Kidney tubule cell (primary cell): ENCODE data around the gene CAPSL.
"Not testable (repeated sequence)": the region's sequence is repeated elsewhere in the genome, so short reads cannot be mapped to it uniquely, and the experiment has no call there.

Experiments used
- DNase-seq: peaks from one replicate; pipeline ENCODE4 v3.0.0-alpha.2; 2018; ENCODE audit warnings: low spot score

CAPSL gene

GRCh38 chr5:35876454-35876853, 62.0 kb downstream of the CAPSL start:
- DNase-seq, result peak; percentile 68

DNA sequence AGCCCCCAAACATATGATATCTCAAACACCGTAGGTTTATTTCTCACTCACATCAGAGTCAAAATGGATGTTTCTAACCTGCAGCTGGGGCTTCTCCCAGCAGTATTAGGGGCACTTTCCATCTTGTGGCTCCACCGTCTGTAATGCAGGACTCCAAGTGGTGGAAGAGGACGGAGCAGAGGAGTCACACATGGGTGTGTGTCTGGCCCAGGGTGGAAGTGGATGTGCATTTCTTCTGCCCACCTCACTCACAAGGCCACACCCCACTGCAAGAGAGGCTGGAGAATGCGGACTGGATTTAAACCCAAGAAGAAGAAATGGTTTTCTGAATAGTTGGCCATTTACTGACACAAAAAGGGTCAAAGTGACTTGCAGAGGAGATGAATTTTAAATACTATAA, 67.8 kb downstream of the CAPSL start:
- no peak for DNase-seq

DNA sequence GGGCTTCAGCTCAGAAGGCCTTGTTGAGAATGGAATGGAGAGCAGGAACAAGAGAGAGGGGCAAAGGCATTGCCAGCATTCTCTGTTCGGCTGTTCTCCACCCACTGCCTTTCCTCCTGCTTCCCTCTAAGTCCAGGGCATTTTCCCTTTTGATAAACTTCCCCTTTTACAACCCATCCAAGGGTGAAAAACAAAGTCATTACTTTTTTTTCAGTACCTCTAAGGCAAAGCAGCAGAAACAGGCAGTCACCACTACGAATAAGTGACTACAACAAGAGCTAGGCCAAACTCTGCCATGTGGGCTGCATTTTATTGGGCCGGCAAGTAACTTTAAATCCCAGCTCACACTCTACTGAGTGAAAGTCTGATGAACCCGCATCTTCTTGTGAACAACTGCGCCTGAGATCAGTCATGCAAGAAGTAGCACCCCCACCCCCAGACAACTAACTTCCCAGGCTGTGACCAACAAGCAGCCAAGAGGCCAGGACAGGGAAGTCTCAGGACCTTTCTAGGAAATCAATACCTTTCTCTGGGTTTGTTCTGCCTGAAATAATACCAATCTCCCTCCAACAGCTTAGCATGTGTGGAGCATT, 68.6 kb downstream of the CAPSL start:
- DNase-seq, result peak; percentile 43

GRCh38 chr5:35867998-35868397, 70.4 kb downstream of the CAPSL start:
- no peak for DNase-seq

GRCh38 chr5:35863159-35863558, 75.3 kb downstream of the CAPSL start:
- no peak for DNase-seq

GRCh38 chr5:35862126-35862525, 76.3 kb downstream of the CAPSL start:
- no peak for DNase-seq

- no peak for DNase-seq
Observed at GRCh38 chr5:35861718-35862117, 76.7 kb downstream of the CAPSL start.

- no peak for DNase-seq
Observed at GRCh38 chr5:35860686-35861085, 77.7 kb downstream of the CAPSL start.

DNA sequence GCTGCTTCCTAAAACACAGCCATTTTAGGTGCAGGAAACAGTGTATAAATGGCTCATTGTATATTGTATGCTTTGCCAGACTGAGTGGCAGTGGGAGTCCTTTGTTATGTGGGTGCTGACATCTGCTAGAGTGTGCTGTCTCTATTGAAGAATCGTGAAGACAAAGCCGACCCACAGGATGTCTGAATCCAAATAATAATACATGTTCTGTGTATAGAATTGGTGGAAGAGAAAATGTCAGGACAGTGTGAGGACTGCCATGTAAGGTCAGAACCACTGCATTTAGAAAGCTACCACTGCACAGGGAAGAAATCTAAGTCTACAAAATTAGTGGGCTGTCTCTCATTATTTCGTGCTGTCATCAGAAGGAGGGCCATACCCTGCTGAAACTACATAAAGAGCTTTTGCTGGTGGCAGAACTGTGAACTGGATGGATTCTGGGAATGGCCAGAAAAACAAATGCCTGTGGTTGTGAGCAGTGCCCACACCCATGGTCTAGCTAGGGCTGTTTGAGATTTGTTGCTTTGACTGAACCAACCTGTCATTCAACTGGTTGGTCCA, 79.2 kb downstream of the CAPSL start:
- DNase-seq, result peak; percentile 22

GRCh38 chr5:35857606-35858205, 80.7 kb downstream of the CAPSL start:
- DNase-seq, result peak; percentile 89

DNA sequence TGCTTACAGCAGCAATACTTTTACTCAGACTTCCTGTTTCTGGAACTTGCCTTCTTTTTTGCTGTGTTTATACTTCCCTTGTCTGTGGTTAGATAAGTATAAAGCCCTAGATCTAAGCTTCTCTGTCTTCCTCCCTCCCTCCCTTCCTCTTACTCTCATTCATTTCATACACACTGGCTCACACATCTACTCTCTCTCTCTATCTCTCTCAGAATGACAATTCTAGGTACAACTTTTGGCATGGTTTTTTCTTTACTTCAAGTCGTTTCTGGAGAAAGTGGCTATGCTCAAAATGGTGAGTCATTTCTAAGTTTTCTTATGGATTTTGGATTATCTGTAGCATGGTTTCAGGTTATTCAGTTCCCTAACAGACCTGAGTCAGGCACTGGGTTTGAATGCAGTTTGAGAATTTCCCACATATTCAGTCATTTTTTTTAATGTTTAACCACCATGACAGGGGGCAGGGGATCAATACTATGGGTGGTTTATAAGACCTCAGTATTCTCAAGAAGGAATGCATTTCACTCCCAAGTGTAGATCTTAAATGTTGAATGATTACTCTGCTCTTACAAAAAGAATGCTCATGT, 81.6 kb downstream of the CAPSL start, which contains the start of gene IL7R:
Gene IL7R (plus strand): TSS at position 127 of the 587 bp plus-strand sequence. CDS start 87 bp downstream, at position 214.
- peak; percentile 59 for DNase-seq

DNA sequence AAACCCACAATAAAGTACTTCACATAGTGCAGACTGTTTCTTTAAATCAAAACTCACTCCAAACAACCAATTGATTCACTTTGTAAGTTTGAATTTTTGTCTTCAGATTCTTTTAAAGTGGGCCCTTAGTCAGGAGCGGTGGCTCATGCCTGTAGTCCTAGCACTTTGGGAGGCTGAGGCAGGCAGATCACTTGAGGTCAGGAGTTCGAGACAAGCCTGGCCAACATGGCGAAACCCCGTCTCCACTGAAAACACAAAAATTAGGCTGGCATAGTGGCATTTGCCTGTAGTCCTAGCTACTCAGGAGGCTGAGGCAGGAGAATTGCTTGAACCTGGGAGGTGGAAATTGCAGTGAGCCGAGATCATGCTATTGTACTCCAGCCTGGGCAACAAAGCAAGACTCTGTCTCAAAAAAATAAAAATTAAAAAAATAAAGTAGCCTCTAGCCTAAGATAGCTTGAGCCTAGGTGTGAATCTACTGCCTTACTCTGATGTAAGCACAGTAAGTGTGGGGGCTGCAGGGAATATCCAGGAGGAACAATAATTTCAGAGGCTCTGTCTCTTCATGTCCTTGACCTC, 82.1 kb downstream of the CAPSL start:
- DNase-seq, result not testable (repeated sequence)

- peak; percentile 56 for DNase-seq
Observed at GRCh38 chr5:35855187-35855586, 83.2 kb downstream of the CAPSL start.
